Measurements from ENCODE around the gene CTSD.

Gene CTSD

DNA sequence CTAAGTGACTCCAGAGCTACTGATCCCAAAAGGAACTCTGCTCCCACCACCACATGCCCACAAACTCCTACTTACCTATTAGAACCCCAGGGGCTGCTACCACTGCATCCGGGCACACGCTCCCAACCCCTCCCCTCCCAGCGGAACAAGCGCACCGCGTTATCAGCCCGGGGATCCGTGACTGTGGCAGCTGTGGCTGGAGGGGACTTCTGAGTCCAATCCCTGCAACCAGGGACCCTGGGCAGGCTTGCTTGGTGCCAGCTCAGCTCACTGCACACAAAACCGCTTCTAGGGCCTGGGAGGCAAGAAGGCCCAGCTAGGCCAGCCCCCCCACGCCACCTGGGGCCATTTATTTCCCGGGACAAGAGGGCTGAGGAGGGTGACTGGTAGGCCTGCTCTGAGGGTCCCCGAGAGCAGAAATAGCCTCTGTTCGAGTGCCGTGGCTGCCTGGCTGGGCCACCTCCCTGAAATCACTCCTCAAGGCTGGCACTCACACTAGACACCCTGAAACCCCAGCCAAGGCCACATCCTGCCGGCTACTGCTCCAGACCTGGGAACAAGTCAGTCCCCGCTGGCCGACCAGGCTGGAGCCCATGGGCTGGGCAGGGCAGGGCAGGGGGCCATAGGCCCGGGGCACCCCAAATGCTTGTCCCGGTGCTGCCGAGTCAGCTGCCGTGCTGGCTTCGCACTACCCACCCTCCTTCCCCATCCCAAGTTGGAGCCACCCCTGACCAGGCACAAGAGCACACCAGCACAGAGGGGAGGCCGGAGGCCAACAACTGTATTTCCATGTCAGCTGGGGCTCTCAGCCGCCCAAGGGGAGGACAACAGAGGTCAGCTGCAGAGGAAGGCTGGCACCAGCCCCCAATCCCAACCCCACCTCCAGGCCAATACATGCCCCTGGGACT lies 11.5 kb downstream of the CTSD start:
- no peak overlapping the region for H3K27ac ChIP-seq (ENCODE audit: low read depth, low read length)
- H3K27me3 ChIP-seq (ENCODE audit: low read length), result no peaks in the 10 kb centered on the region
- H3K9ac ChIP-seq (ENCODE audit: low read length), result no peak overlapping the region
- no peaks in the 10 kb centered on the region for H3K79me2 ChIP-seq (ENCODE audit: insufficient read depth, low read length)
- no peaks in the 10 kb centered on the region for H3K9me2 ChIP-seq (replicated peaks; ENCODE audit: insufficient read depth, low read length)
- H3F3A ChIP-seq (ENCODE audit: insufficient read depth), result no peaks in the 10 kb centered on the region
- no peaks in the 10 kb centered on the region for H3K36me3 ChIP-seq (ENCODE audit: low read length)
- no peak for TF ChIP-seq CTCF (IDR thresholded peaks at IDR 0.05; ENCODE audit: insufficient read depth, low read length, poor library complexity, severe bottlenecking)
- no peak for TF ChIP-seq EZH2phosphoT487 (conservative IDR thresholded peaks at IDR 0.05; ENCODE audit: low read length)
- H4K20me1 ChIP-seq (ENCODE audit: low read depth, low read length), result no peaks in the 10 kb centered on the region
- H2AFZ ChIP-seq (ENCODE audit: low read depth, low read length, severe bottlenecking), result no peak overlapping the region
- H3K4me2 ChIP-seq (ENCODE audit: low read depth, low read length, poor library complexity, severe bottlenecking), result no peak overlapping the region
- no peak overlapping the region for H3K4me3 ChIP-seq (ENCODE audit: insufficient read depth, low read length, poor library complexity, severe bottlenecking)
- no peaks in the 10 kb centered on the region for H3K9me3 ChIP-seq (ENCODE audit: insufficient read depth, low read length)

DNA sequence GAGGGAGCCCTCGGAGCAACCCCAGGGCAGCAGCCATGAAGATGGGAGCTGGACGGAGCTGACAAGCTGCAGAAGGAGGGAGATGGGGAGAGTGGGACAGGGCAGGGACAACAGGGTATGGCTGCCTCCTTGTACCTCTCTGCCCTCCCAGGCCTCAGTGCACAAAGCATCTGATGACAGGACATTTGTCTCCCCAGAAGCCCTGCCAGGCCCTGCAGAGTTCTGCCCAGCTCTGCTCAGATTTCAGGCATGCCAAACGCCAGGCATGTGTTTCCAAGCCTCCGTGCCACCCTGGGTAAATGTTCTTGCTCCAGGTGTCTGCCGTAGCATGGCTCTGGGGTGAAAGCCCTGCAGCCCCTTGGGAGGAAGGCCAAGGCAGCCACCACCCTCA lies 12.2 kb downstream of the CTSD start:
- H3K4me3 ChIP-seq (ENCODE audit: insufficient read depth, low read length, poor library complexity, severe bottlenecking), result no peak overlapping the region
- H3K9me3 ChIP-seq (ENCODE audit: insufficient read depth, low read length), result no peaks in the 10 kb centered on the region
- no peaks in the 10 kb centered on the region for H3K36me3 ChIP-seq (ENCODE audit: low read length)
- TF ChIP-seq EZH2phosphoT487 (conservative IDR thresholded peaks at IDR 0.05; ENCODE audit: low read length) (no peak), CTCF (IDR thresholded peaks at IDR 0.05; ENCODE audit: insufficient read depth, low read length, poor library complexity, severe bottlenecking) (no peak)
- H3K27me3 ChIP-seq (ENCODE audit: low read length), result no peaks in the 10 kb centered on the region
- H4K20me1 ChIP-seq (ENCODE audit: low read depth, low read length), result no peaks in the 10 kb centered on the region
- no peaks in the 10 kb centered on the region for H3K9me2 ChIP-seq (replicated peaks; ENCODE audit: insufficient read depth, low read length)
- H3K4me2 ChIP-seq (ENCODE audit: low read depth, low read length, poor library complexity, severe bottlenecking), result no peak overlapping the region
- H3K27ac ChIP-seq (ENCODE audit: low read depth, low read length), result no peak overlapping the region
- H3F3A ChIP-seq (ENCODE audit: insufficient read depth), result no peaks in the 10 kb centered on the region
- no peak overlapping the region for H3K9ac ChIP-seq (ENCODE audit: low read length)
- H3K79me2 ChIP-seq (ENCODE audit: insufficient read depth, low read length), result no peaks in the 10 kb centered on the region
- no peak overlapping the region for H2AFZ ChIP-seq (ENCODE audit: low read depth, low read length, severe bottlenecking)

GRCh38 chr11:1750840-1751530 lies 12.7 kb downstream of the CTSD start:
- Histone ChIP-seq H3K27ac (ENCODE audit: low read depth, low read length) (no peak overlapping the region), H3K9ac (ENCODE audit: low read length) (no peak overlapping the region), H2AFZ (ENCODE audit: low read depth, low read length, severe bottlenecking) (no peak overlapping the region)

More at GRCh38 chr11:1750840-1751530, 12.7 kb downstream of the CTSD start:
- Histone ChIP-seq H3K4me2 (ENCODE audit: low read depth, low read length, poor library complexity, severe bottlenecking) (no peak overlapping the region), H3K27me3 (ENCODE audit: low read length) (no peaks in the 10 kb centered on the region), H3F3A (ENCODE audit: insufficient read depth) (no peaks in the 10 kb centered on the region), H3K9me2 (replicated peaks; ENCODE audit: insufficient read depth, low read length) (no peaks in the 10 kb centered on the region), H3K79me2 (ENCODE audit: insufficient read depth, low read length) (no peaks in the 10 kb centered on the region), H4K20me1 (ENCODE audit: low read depth, low read length) (no peaks in the 10 kb centered on the region), H3K4me3 (ENCODE audit: insufficient read depth, low read length, poor library complexity, severe bottlenecking) (no peak overlapping the region), H3K36me3 (ENCODE audit: low read length) (no peaks in the 10 kb centered on the region), H3K9me3 (ENCODE audit: insufficient read depth, low read length) (no peaks in the 10 kb centered on the region)
- TF ChIP-seq EZH2phosphoT487 (conservative IDR thresholded peaks at IDR 0.05; ENCODE audit: low read length) (no peak), CTCF (IDR thresholded peaks at IDR 0.05; ENCODE audit: insufficient read depth, low read length, poor library complexity, severe bottlenecking) (no peak)
